T-helper 17 cell (primary cell): Measurements from ENCODE around the gene SLC38A2. TPM values are rescaled to one million over a fixed set of nuclear protein-coding genes. Genes with fewer than 3 reads are reported as not detected.

Source experiments
- ATAC-seq: fragments of 150-1000 bp; cut with Tn5 transposase; 2 replicates; pipeline ENCODE4 v1.10.0; 2021; ENCODE audit warnings: mild to moderate bottlenecking, moderate library complexity
- DNase-seq, 3 donors: peaks; one replicate each; pipeline versions ENCODE4 v3.0.0 to v3.0.0-alpha.2; 2020 to 2021
- H3K9me3 ChIP-seq: one replicate; pipeline ENCODE4 v1.7.0; 2013; ENCODE audit warnings: low read length, mild to moderate bottlenecking; ENCODE audit not compliant: control insufficient read depth, poor library complexity, severe bottlenecking
- H3K27ac Mint-ChIP-seq: one replicate; pipeline ENCODE4 v1.8.0; 2022; ENCODE audit warnings: mild to moderate bottlenecking, moderate library complexity, mixed read lengths
- H3K27me3 Mint-ChIP-seq: one replicate; pipeline ENCODE4 v1.8.0; 2022; ENCODE audit warnings: mixed read lengths
- H3K36me3 Mint-ChIP-seq: one replicate; pipeline ENCODE4 v1.8.0; 2022; ENCODE audit warnings: low read depth, mixed read lengths
- H3K4me1 Mint-ChIP-seq: one replicate; pipeline ENCODE4 v1.8.0; 2022; ENCODE audit warnings: mild to moderate bottlenecking, mixed read lengths
- H3K4me3 Mint-ChIP-seq: one replicate; pipeline ENCODE4 v1.8.0; 2022; ENCODE audit warnings: mild to moderate bottlenecking, moderate library complexity, mixed read lengths
- total RNA-seq, 4 donors: library from RNA in 2 of 4; stranded (reverse) in 2 of 4; gene quantifications; one replicate each; pipeline ENCODE4 v1.2.3 and lab custom pipeline; 2022 to 2026

SLC38A2 gene
- total RNA-seq, 2 donors from 2014 or later = 124 to 173 TPM

GRCh38 chr12:46359667-46360280, 12.8 kb downstream of the SLC38A2 start:
- Mint-ChIP-seq H3K36me3 (peaks cover 2% of the 10 kb centered on the region), H3K27me3 (no peaks in the 10 kb centered on the region), H3K4me1 (peaks cover 18% of the 10 kb centered on the region), H3K4me3 (no peak overlapping the region), H3K27ac (no peak overlapping the region)
- ATAC-seq (no peak), DNase-seq (no peak)
- H3K9me3 ChIP-seq = no peaks in the 10 kb centered on the region

DNA sequence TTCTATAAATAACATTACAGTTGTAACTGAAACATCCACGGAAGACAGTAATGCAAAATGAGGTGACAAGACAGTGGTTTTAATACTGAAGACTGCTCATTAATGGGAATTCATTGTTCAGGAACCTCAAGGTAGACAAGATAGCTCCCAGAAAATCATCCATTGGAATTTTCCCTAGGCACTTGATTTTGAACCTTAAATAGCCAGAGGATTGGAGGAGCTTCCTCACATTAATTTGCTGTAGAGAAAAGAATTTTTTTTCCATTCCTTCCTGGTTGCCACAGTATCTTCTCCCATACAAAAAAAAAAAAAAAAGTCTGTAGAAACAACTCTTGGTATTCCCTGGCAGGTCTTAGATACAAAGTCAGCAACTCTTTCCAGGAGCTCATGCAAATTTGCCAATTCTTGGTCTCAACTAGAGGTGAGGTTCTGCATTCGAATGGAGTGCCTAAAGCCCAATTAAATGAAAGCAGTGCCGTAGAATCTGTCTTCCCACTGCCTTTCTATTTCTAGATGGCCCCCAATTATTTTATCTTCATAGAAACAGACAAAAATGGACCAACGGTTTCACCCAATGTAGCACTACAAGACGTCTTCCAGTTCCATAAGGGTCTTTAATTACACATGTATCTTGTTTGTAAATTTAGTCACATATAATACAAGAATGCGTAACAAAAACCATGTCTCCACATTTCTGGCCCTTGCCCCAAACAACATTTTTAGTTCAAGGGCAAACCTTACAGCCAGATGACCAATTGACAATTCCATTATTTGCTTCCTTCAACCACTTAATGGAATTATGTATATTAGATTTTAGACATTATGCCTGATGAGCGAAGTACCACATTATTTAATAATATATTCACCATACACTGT, 13.5 kb downstream of the SLC38A2 start:
- DNase-seq (no peak), ATAC-seq (no peak)
- peaks cover 2% of the 10 kb centered on the region for H3K36me3 Mint-ChIP-seq
- no peak overlapping the region for H3K27ac Mint-ChIP-seq
- H3K27me3 Mint-ChIP-seq = no peaks in the 10 kb centered on the region
- H3K9me3 ChIP-seq = no peaks in the 10 kb centered on the region
- no peak overlapping the region for H3K4me3 Mint-ChIP-seq
- peaks cover 19% of the 10 kb centered on the region for H3K4me1 Mint-ChIP-seq

DNA sequence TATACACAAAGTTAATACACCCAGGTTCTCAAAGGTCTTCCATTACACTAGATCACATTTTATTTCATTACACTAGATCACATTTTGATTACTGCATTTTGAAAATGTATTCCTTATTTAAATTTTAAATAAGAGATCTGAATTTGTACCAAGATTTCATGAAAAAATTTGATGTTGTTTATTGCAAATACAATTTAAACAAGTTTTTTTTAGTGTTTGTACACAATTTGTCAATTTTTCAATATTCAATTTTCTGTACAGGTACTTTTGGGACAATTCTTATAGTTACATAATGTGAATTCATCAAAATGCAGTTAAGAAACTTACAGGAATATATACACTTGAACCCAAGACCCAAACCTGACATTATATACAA, 14.3 kb downstream of the SLC38A2 start:
- Mint-ChIP-seq H3K27me3 (no peaks in the 10 kb centered on the region), H3K36me3 (peaks cover 2% of the 10 kb centered on the region), H3K27ac (no peak overlapping the region), H3K4me3 (no peak overlapping the region), H3K4me1 (peaks cover 22% of the 10 kb centered on the region)
- H3K9me3 ChIP-seq = no peaks in the 10 kb centered on the region
- no peak for ATAC-seq
- no peak for DNase-seq

GRCh38 chr12:46357438-46358324, 14.9 kb downstream of the SLC38A2 start:
- Mint-ChIP-seq H3K27ac (no peak overlapping the region), H3K27me3 (no peaks in the 10 kb centered on the region), H3K4me1 (peaks cover 17% of the 10 kb centered on the region), H3K36me3 (no peaks in the 10 kb centered on the region), H3K4me3 (no peak overlapping the region)
- DNase-seq (no peak), ATAC-seq (no peak)
- H3K9me3 ChIP-seq = no peaks in the 10 kb centered on the region

DNA sequence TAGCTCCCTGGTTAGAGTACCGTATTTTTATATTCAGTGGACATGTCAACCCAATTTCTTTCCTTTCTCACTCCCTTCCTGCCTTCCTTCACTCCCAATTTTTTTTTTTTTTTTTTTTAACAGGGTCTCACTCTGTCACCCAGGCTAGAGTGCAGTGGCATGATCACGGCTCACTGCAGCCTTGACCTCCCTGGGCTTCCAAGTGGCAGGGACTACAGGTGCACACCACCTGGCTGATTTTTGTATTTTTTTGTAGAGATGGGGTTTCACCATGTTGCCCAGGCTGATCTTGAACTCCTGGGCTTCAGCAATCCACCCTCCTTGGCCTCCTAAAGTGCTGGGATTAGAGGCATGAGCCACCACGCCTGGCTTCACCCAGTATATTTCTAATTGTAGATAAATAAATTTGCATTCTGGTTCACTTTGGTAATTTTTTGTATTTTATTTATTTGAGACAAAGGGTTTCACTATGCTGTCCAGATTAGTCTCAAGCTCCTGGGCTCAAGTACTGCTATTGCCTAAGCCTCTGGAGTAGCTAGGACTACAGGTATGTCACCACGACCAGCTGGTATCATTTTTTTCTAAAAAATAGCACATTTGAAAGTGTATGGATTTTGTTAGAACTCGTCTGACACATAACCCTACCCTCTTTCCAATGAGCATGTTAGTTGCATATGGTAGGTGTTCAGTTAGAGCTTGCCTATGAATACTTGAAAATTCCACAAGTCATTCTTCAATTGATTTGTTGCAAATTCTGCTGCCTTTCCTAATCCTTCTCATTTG, 15.7 kb downstream of the SLC38A2 start:
- H3K36me3 Mint-ChIP-seq = no peaks in the 10 kb centered on the region
- no peak overlapping the region for H3K27ac Mint-ChIP-seq
- no peaks in the 10 kb centered on the region for H3K9me3 ChIP-seq
- peaks cover 14% of the 10 kb centered on the region for H3K4me1 Mint-ChIP-seq
- peak; percentile 21 for ATAC-seq
- H3K27me3 Mint-ChIP-seq = no peaks in the 10 kb centered on the region
- no peak overlapping the region for H3K4me3 Mint-ChIP-seq
- no peak for DNase-seq

DNA sequence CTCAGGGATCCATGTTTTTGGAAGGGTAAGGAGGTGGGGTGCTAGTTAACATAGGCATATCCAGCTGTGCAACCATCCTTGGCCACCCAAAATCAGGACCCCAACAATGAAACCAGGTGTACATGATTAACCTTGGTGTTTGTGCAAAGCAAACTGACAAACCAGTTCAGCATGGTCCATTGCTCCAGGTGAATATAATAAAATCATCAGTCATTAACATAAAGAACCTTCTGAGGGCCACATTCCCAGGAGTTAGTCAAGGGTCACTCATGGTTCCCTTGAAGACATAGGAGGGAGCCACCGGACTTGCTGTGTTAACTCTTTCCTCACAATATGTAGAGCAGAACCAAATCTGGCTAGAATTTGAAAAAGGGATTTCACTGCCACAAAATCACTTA, 17.8 kb downstream of the SLC38A2 start:
- peaks cover 12% of the 10 kb centered on the region for H3K4me1 Mint-ChIP-seq
- no peak for DNase-seq
- ATAC-seq = no peak
- no peak overlapping the region for H3K27ac Mint-ChIP-seq
- H3K36me3 Mint-ChIP-seq = no peaks in the 10 kb centered on the region
- H3K4me3 Mint-ChIP-seq = no peak overlapping the region
- H3K9me3 ChIP-seq = no peaks in the 10 kb centered on the region
- no peaks in the 10 kb centered on the region for H3K27me3 Mint-ChIP-seq

GRCh38 chr12:46354111-46354801, 18.3 kb downstream of the SLC38A2 start:
- Mint-ChIP-seq H3K27me3 (no peaks in the 10 kb centered on the region), H3K27ac (no peak overlapping the region)
- DNase-seq = no peak

GRCh38 chr12:46351886-46352650, 20.5 kb downstream of the SLC38A2 start:
- H3K4me3 Mint-ChIP-seq = no peak overlapping the region
- H3K4me1 Mint-ChIP-seq = peaks cover 10% of the 10 kb centered on the region
- H3K36me3 Mint-ChIP-seq = no peaks in the 10 kb centered on the region
- no peaks in the 10 kb centered on the region for H3K9me3 ChIP-seq
- H3K27ac Mint-ChIP-seq = no peak overlapping the region
- H3K27me3 Mint-ChIP-seq = no peaks in the 10 kb centered on the region
- ATAC-seq (no peak), DNase-seq (no peak)

More at GRCh38 chr12:46354111-46354801, 18.3 kb downstream of the SLC38A2 start:
- ATAC-seq = peak; percentile 37
- H3K9me3 ChIP-seq = no peaks in the 10 kb centered on the region
- no peaks in the 10 kb centered on the region for H3K36me3 Mint-ChIP-seq
- no peak overlapping the region for H3K4me3 Mint-ChIP-seq
- peaks cover 14% of the 10 kb centered on the region for H3K4me1 Mint-ChIP-seq

DNA sequence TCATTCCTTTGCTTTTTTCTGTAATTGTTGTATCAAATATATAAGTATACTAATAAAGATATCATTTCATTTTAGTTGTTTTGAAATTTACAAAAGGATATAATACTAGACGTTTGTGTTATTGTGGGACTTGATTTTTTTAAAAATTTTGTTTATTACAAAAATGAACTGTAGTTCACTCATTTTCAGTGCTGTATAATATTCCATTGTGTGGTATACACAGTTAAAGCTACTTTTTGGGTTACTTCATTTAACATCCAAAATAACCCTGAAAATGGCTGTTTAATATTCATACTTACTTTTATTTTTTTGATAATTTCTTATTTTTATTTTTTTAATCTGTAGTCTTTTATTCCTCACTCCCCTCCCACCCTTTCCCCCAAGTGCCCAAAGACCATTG, 21.4 kb downstream of the SLC38A2 start:
- no peaks in the 10 kb centered on the region for H3K9me3 ChIP-seq
- peaks cover 10% of the 10 kb centered on the region for H3K4me1 Mint-ChIP-seq
- no peak overlapping the region for H3K27ac Mint-ChIP-seq
- DNase-seq (no peak), ATAC-seq (no peak)
- H3K36me3 Mint-ChIP-seq = no peaks in the 10 kb centered on the region
- no peaks in the 10 kb centered on the region for H3K27me3 Mint-ChIP-seq
- H3K4me3 Mint-ChIP-seq = no peak overlapping the region

GRCh38 chr12:46349253-46349652, 23.3 kb downstream of the SLC38A2 start:
- H3K36me3 Mint-ChIP-seq = no peaks in the 10 kb centered on the region
- no peaks in the 10 kb centered on the region for H3K27me3 Mint-ChIP-seq
- H3K27ac Mint-ChIP-seq = no peak overlapping the region
- no peaks in the 10 kb centered on the region for H3K9me3 ChIP-seq
- ATAC-seq = no peak
- no peak for DNase-seq
- peaks cover 10% of the 10 kb centered on the region for H3K4me1 Mint-ChIP-seq
- H3K4me3 Mint-ChIP-seq = no peak overlapping the region

GRCh38 chr12:46343118-46343852, 29.3 kb downstream of the SLC38A2 start:
- ATAC-seq = no peak

More at GRCh38 chr12:46343118-46343852, 29.3 kb downstream of the SLC38A2 start:
- H3K4me1 Mint-ChIP-seq = peaks cover 5% of the 10 kb centered on the region
- peak overlapping the region; percentile 16 for H3K27ac Mint-ChIP-seq
- no peak overlapping the region for H3K4me3 Mint-ChIP-seq
- peaks cover 31% of the 10 kb centered on the region for H3K27me3 Mint-ChIP-seq
- no peak for DNase-seq
- no peaks in the 10 kb centered on the region for H3K9me3 ChIP-seq
- H3K36me3 Mint-ChIP-seq = peaks cover 8% of the 10 kb centered on the region
